Liver (tissue), 9 donors: ENCODE measurements around the gene CD19. TPM values are rescaled to one million over a fixed set of nuclear protein-coding genes. Genes with fewer than 3 reads are reported as not detected.
"Not testable (repeated sequence)": the region's sequence is repeated elsewhere in the genome, so short reads cannot be mapped to it uniquely, and the experiment has no call there.

Experiments
- DNase-seq: peaks from one replicate; pipeline ENCODE4 v3.0.0-alpha.2; 2017; ENCODE audit warnings: low spot score
- H3K27ac ChIP-seq, 2 donors: one replicate each; pipeline ENCODE4 v1.7.0; 2013; ENCODE audit warnings: inconsistent platforms in 2 of 2, low read length in 2 of 2, control low read depth in 1 of 2, low read depth in 1 of 2, mild to moderate bottlenecking in 1 of 2
- H3K27me3 ChIP-seq, 4 donors: one replicate each; pipeline versions ENCODE4 v1.6.1 to v1.7.0; 2013; ENCODE audit warnings: low read length in 3 of 4, inconsistent platforms in 1 of 4, mild to moderate bottlenecking in 1 of 4, moderate library complexity in 1 of 4; ENCODE audit not compliant: control insufficient read depth in 4 of 4, insufficient read depth in 4 of 4
- H3K36me3 ChIP-seq, 4 donors: one replicate each; pipeline versions ENCODE4 v1.6.1 to v1.7.0; 2013; ENCODE audit warnings: low read length in 3 of 4, mild to moderate bottlenecking in 3 of 4, low read depth in 1 of 4, moderate library complexity in 1 of 4; ENCODE audit not compliant: control insufficient read depth in 4 of 4, insufficient read depth in 3 of 4
- H3K4me1 ChIP-seq, 4 donors: one replicate each; pipeline versions ENCODE4 v1.6.1 to v1.7.0; 2013; ENCODE audit warnings: low read length in 3 of 4, mild to moderate bottlenecking in 3 of 4, moderate library complexity in 1 of 4; ENCODE audit not compliant: control insufficient read depth in 4 of 4, insufficient read depth in 4 of 4
- H3K4me3 ChIP-seq, 3 donors: one replicate each; pipeline versions ENCODE4 v1.6.1 to v1.7.0; 2013; ENCODE audit warnings: low read length in 3 of 3, control low read depth in 1 of 3, low read depth in 1 of 3, mild to moderate bottlenecking in 1 of 3
- H3K9ac ChIP-seq, 2 donors: one replicate each; pipeline ENCODE4 v1.7.0; 2013; ENCODE audit warnings: low read length in 2 of 2, mild to moderate bottlenecking in 2 of 2, moderate library complexity in 2 of 2, control low read depth in 1 of 2, low read depth in 1 of 2
- H3K9me3 ChIP-seq, 4 donors: one replicate each; pipeline versions ENCODE4 v1.6.1 to v1.7.0; 2013; ENCODE audit warnings: low read length in 3 of 4; ENCODE audit not compliant: control insufficient read depth in 4 of 4
- CTCF ChIP-seq: fragments of 150-350 bp; IDR thresholded peaks from 2 replicates; pipeline ENCODE4 v1.5.1; 2017; ENCODE audit warnings: improper control_type of control experiment, low read depth, low read length; ENCODE audit not compliant: missing input control
- EGR1 ChIP-seq, 2 donors: IDR thresholded peaks; 2 replicates each; pipeline ENCODE4 v1.6.1; 2016 to 2018; ENCODE audit warnings: antibody characterized with exemption in 2 of 2, low read depth in 2 of 2
- FOXA1 ChIP-seq: IDR thresholded peaks from 2 replicates; pipeline ENCODE4 v1.6.1; 2016; ENCODE audit warnings: antibody characterized with exemption
- FOXA2 ChIP-seq: IDR thresholded peaks from 2 replicates; pipeline ENCODE4 v1.6.1; 2016; ENCODE audit warnings: antibody characterized with exemption
- GABPA ChIP-seq, 2 donors: IDR thresholded peaks in 1 of 2; conservative IDR thresholded peaks in 1 of 2; 2 replicates each; pipeline ENCODE4 v1.6.1; 2016; ENCODE audit warnings: antibody characterized with exemption in 2 of 2, mild to moderate bottlenecking in 1 of 2, moderate library complexity in 1 of 2
- JUND ChIP-seq, 2 donors: IDR thresholded peaks; 2 replicates each; pipeline ENCODE4 v1.6.1; 2016; ENCODE audit warnings: antibody characterized with exemption in 2 of 2
- NR2F2 ChIP-seq: IDR thresholded peaks from 2 replicates; pipeline ENCODE4 v1.6.1; 2016; ENCODE audit warnings: antibody characterized with exemption
- RXRA ChIP-seq, 2 donors: IDR thresholded peaks; 2 replicates each; pipeline ENCODE4 v1.6.1; 2017 to 2018; ENCODE audit warnings: antibody characterized with exemption in 2 of 2, mild to moderate bottlenecking in 1 of 2
- SP1 ChIP-seq: IDR thresholded peaks from 2 replicates; pipeline ENCODE4 v1.6.1; 2018; ENCODE audit warnings: antibody characterized with exemption, mild to moderate bottlenecking
- TAF1 ChIP-seq: conservative IDR thresholded peaks from 2 replicates; pipeline ENCODE4 v1.6.1; 2016; ENCODE audit warnings: antibody characterized with exemption, mild to moderate bottlenecking
- YY1 ChIP-seq: IDR thresholded peaks from 2 replicates; pipeline ENCODE4 v1.6.1; 2016; ENCODE audit warnings: antibody characterized with exemption, mild to moderate bottlenecking
- WGBS: extraction: QIAGEN DNeasy Blood & Tissue Kit; methylation state at CpG from one replicate; pipeline ENCODE4 v1.1.7; 2013; 5-methylcytosine and 5-hydroxymethylcytosine counted together
- polyA plus RNA-seq, 2 donors: library from polyadenylated mRNA; stranded (reverse) in 1 of 2; unstranded in 1 of 2; fragments of 200-250 nt in 1 of 2; fragments of >200 nt in 1 of 2; fragmentation: Nextera tagmentation in 1 of 2; extraction: Ambion mirVana in 1 of 2; gene quantifications; one replicate each; pipeline versions ENCODE4 v1.2.1 to v1.2.3, GENCODE V29; 2013 to 2015
- total RNA-seq, 2 donors: library from RNA; depleted of rRNA; stranded (reverse); fragments of >200 nt; gene quantifications; one replicate each; pipeline ENCODE4 v1.2.3, GENCODE V29; 2014
- TF ChIP-seq, protein P1 (sequence below): IDR thresholded peaks from 2 replicates; pipeline ENCODE4 v1.6.1; 2016; ENCODE audit warnings: antibody characterized with exemption
- TF ChIP-seq, protein P2 (sequence below): IDR thresholded peaks from 2 replicates; pipeline ENCODE4 v1.6.1; 2016; ENCODE audit warnings: antibody characterized with exemption
- TF ChIP-seq, protein P3 (sequence below): IDR thresholded peaks from 2 replicates; pipeline ENCODE4 v1.6.1; 2016; ENCODE audit warnings: antibody characterized with exemption
- donor health status: healthy.
- donor health status: healthy.
- donor health status: healthy.
- donor health status: healthy.
- donor health status: healthy.

CD19 gene
- total and polyA plus RNA-seq, 4 donors, result 0.08 to 1.2 (median 0.49) TPM

GRCh38 chr16:28964496-28964895, 32.7 kb downstream of the CD19 start:
- TF ChIP-seq GABPA (IDR thresholded peaks at IDR 0.05 in 1 of 2, conservative IDR thresholded peaks at IDR 0.05 in 1 of 2), result no peak
- no peak for TF ChIP-seq FOXA2
- TF ChIP-seq FOXA1, result no peak
- TF ChIP-seq JUND (IDR thresholded peaks at IDR 0.05), result no peak
- TF ChIP-seq RXRA (IDR thresholded peaks at IDR 0.05), result no peak
- TF ChIP-seq EGR1 (IDR thresholded peaks at IDR 0.05; ENCODE audit: low read depth in 2 of 2), result no peak
- TF ChIP-seq, protein P1, sequence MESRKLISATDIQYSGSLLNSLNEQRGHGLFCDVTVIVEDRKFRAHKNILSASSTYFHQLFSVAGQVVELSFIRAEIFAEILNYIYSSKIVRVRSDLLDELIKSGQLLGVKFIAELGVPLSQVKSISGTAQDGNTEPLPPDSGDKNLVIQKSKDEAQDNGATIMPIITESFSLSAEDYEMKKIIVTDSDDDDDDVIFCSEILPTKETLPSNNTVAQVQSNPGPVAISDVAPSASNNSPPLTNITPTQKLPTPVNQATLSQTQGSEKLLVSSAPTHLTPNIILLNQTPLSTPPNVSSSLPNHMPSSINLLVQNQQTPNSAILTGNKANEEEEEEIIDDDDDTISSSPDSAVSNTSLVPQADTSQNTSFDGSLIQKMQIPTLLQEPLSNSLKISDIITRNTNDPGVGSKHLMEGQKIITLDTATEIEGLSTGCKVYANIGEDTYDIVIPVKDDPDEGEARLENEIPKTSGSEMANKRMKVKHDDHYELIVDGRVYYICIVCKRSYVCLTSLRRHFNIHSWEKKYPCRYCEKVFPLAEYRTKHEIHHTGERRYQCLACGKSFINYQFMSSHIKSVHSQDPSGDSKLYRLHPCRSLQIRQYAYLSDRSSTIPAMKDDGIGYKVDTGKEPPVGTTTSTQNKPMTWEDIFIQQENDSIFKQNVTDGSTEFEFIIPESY, result no peak
- TF ChIP-seq TAF1, result no peak
- Histone ChIP-seq H3K9me3 (no peaks in the 10 kb centered on the region), H3K9ac (no peak overlapping the region), H3K4me1 (no peaks in the 10 kb centered on the region), H3K27me3 (no peaks in the 10 kb centered on the region), H3K27ac (no peak overlapping the region), H3K36me3 (peaks cover 10 to 42% (median 27%) of the 10 kb centered on the region in 4 donors), H3K4me3 (no peak overlapping the region)
- WGBS, result 88% methylated on average over 2 of the region's 2 CpGs
- no peak for DNase-seq

- H3K27ac ChIP-seq, result no peak overlapping the region
- peaks cover 9 to 28% (median 20%) of the 10 kb centered on the region in 4 donors for H3K36me3 ChIP-seq
- no peak overlapping the region for H3K4me3 ChIP-seq
- no peaks in the 10 kb centered on the region for H3K4me1 ChIP-seq
- no peak for TF ChIP-seq CTCF
- no peak for TF ChIP-seq SP1
- TF ChIP-seq, protein P2, sequence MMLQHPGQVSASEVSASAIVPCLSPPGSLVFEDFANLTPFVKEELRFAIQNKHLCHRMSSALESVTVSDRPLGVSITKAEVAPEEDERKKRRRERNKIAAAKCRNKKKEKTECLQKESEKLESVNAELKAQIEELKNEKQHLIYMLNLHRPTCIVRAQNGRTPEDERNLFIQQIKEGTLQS, result no peak
- TF ChIP-seq GABPA (IDR thresholded peaks at IDR 0.05 in 1 of 2, conservative IDR thresholded peaks at IDR 0.05 in 1 of 2), result no peak
- no peak for TF ChIP-seq YY1
- TF ChIP-seq JUND (IDR thresholded peaks at IDR 0.05), result no peak
- no peak for TF ChIP-seq NR2F2
- TF ChIP-seq, protein P3, sequence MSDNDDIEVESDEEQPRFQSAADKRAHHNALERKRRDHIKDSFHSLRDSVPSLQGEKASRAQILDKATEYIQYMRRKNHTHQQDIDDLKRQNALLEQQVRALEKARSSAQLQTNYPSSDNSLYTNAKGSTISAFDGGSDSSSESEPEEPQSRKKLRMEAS, result no peak
- DNase-seq, result no peak
- H3K9ac ChIP-seq, result no peak overlapping the region
- 95% methylated on average over 4 of the region's 4 CpGs for WGBS
- no peaks in the 10 kb centered on the region for H3K9me3 ChIP-seq
- H3K27me3 ChIP-seq, result no peaks in the 10 kb centered on the region
These were observed 35.4 kb downstream of the CD19 start for GRCh38 chr16:28967156-28967555.

- WGBS, result 96% methylated on average over 2 of the region's 2 CpGs
- not testable (repeated sequence) for H3K4me3 ChIP-seq, H3K4me1 ChIP-seq, H3K9ac ChIP-seq, H3K36me3 ChIP-seq, H3K27me3 ChIP-seq, H3K9me3 ChIP-seq, H3K27ac ChIP-seq, DNase-seq
These were observed 37.9 kb downstream of the CD19 start for GRCh38 chr16:28969696-28970095.
